Erythroblast (primary cell): Measurements from ENCODE around the gene ABAT.

Experiments used
- GATA1 ChIP-seq: IDR thresholded peaks from 2 replicates; pipeline ENCODE4 v1.6.1; 2011; ENCODE audit warnings: low read depth, mild to moderate bottlenecking, control low read depth, low read length, moderate library complexity
- POLR2A ChIP-seq: IDR thresholded peaks from 2 replicates; pipeline ENCODE4 v1.6.1; 2011; ENCODE audit warnings: mild to moderate bottlenecking, low read length

GRCh38 chr16:8678068-8678927, 3.9 kb downstream of the ABAT start:
- TF ChIP-seq POLR2A: no peak
- no peak for TF ChIP-seq GATA1
